ENCODE results near the gene HNRNPL. TPM values are rescaled to one million over a fixed set of nuclear protein-coding genes. Genes with fewer than 3 reads are reported as not detected.

Gene HNRNPL
- total and polyA plus RNA-seq, 9 of the 15 experiments (the other 6 are each of a cell fraction or from before 2014, with no cell fraction given): 39.5 to 610 (median 299) TPM

- TF ChIP-seq CREB1 (IDR thresholded peaks at IDR 0.05): no peak
- no peak for TF ChIP-seq CREB1 (CRISPR knock-in tag; IDR thresholded peaks at IDR 0.05)
- TF ChIP-seq RBM22 (IDR thresholded peaks at IDR 0.05; ENCODE audit: low read depth, low read length, poor library complexity, severe bottlenecking): no peak
- TF ChIP-seq IRF2 (CRISPR knock-in tag; IDR thresholded peaks at IDR 0.05): no peak
- TF ChIP-seq ARID3B (CRISPR knock-in tag; IDR thresholded peaks at IDR 0.05; ENCODE audit: borderline replicate concordance): no peak
- TF ChIP-seq GTF2E2 (tag; IDR thresholded peaks at IDR 0.05): no peak
- no peak for TF ChIP-seq DEAF1 (CRISPR knock-in tag; IDR thresholded peaks at IDR 0.05)
- TF ChIP-seq NBN (IDR thresholded peaks at IDR 0.05; ENCODE audit: low read depth): no peak
- TF ChIP-seq FOSL1 (tag; conservative IDR thresholded peaks at IDR 0.05): 0 out of 2 replicates have a peak, but pooled peaks have one; percentile 18
- TF ChIP-seq GTF2B (IDR thresholded peaks at IDR 0.05; ENCODE audit: extremely low read depth, insufficient read length): no peak
- TF ChIP-seq NFRKB (IDR thresholded peaks at IDR 0.05; ENCODE audit: low read depth): no peak
- TF ChIP-seq CBX3 (IDR thresholded peaks at IDR 0.05; ENCODE audit: borderline replicate concordance in 1 of 2, low read length in 2 of 2): no peak
- TF ChIP-seq HDGF (IDR thresholded peaks at IDR 0.05): peak; percentile 53; the same call in 1 of the 2 replicates
Observed at GRCh38 chr19:38898788-38899446, 49.1 kb upstream of the HNRNPL start (continued).
